ENCODE data around the gene PCSK1. TPM values are rescaled to one million over a fixed set of nuclear protein-coding genes. Genes with fewer than 3 reads are reported as not detected.

PCSK1 gene
- total and polyA plus RNA-seq, 2 donors: 0.37 to 0.48 TPM

Other genes starting within 250 kb of the PCSK1 start
- 231 TPM for gene CAST, start 229.1 kb upstream of the PCSK1 start, total RNA-seq
- gene CAST, start 229.1 kb upstream of the PCSK1 start, polyA plus RNA-seq: 152 TPM